Activated B cell treated with CpG ODN at 0.5 μM for 24 hours (primary cell): ENCODE measurements around the gene CISD1. TPM values are rescaled to one million over a fixed set of nuclear protein-coding genes. Genes with fewer than 3 reads are reported as not detected.

ENCODE experiments used
- ATAC-seq: fragments of 200-7000 bp; cut with Tn5 transposase; one replicate; pipeline ENCODE4 v1.10.0; 2021; ENCODE audit warnings: low read depth, mild to moderate bottlenecking, moderate library complexity
- CTCF ChIA-PET: fragments of 350-600 bp; sonication (Branson Sonifier 250); formaldehyde crosslinking; loops from one replicate; lab custom pipeline; 2021; ENCODE audit warnings: antibody characterized with exemption; lab: Charles Lee
- POLR2A ChIA-PET: fragments of 350-600 bp; sonication (Branson Sonifier 250); formaldehyde crosslinking; loops from one replicate; lab custom pipeline; 2021; ENCODE audit warnings: antibody characterized with exemption; lab: Charles Lee
- DNase-seq: peaks from one replicate; pipeline ENCODE4 v3.0.0; 2022
- H3K27ac Mint-ChIP-seq: one replicate; pipeline ENCODE4 v1.8.0; 2020; ENCODE audit warnings: mixed read lengths
- H3K27me3 Mint-ChIP-seq: one replicate; pipeline ENCODE4 v1.8.0; 2021; ENCODE audit warnings: mixed read lengths
- H3K36me3 Mint-ChIP-seq: one replicate; pipeline ENCODE4 v1.8.0; 2021; ENCODE audit warnings: low read depth, mixed read lengths
- H3K4me1 Mint-ChIP-seq: one replicate; pipeline ENCODE4 v1.8.0; 2021; ENCODE audit warnings: mixed read lengths
- H3K4me3 Mint-ChIP-seq: one replicate; pipeline ENCODE4 v1.8.0; 2020; ENCODE audit warnings: mild to moderate bottlenecking, mixed read lengths
- H3K9me3 Mint-ChIP-seq: one replicate; pipeline ENCODE4 v1.8.0; 2020; ENCODE audit warnings: mixed read lengths
- CTCF ChIP-seq: fragments of 200-600 bp; IDR thresholded peaks from one replicate; pipeline ENCODE4 v1.8.0; 2022; ENCODE audit warnings: antibody characterized with exemption, mild to moderate bottlenecking
- intact Hi-C: fragments of 100-400 bp; cut with micrococcal nuclease; formaldehyde crosslinking; loops from one replicate; pipeline ENCODE4 v1.15.1; 2024
- total RNA-seq: library from RNA; stranded (reverse); gene quantifications from 2 replicates; pipeline ENCODE4 v1.2.3, GENCODE V29; 2022

CISD1 gene
- total RNA-seq, 1 donor from 2014 or later: 16.7 TPM

GRCh38 chr10:58320351-58321049 is 51.5 kb downstream of the CISD1 start:
- intact Hi-C loops: no loop called here
- ChIA-PET CTCF (no interaction called here), POLR2A (no interaction called here)
- TF ChIP-seq CTCF: no peak
- Mint-ChIP-seq H3K27me3 (no peaks in the 10 kb centered on the region), H3K4me1 (peaks cover 15% of the 10 kb centered on the region), H3K27ac (no peak overlapping the region), H3K4me3 (no peak overlapping the region), H3K36me3 (no peaks in the 10 kb centered on the region), H3K9me3 (no peaks in the 10 kb centered on the region)
- no peak for ATAC-seq
- DNase-seq: no peak

DNA sequence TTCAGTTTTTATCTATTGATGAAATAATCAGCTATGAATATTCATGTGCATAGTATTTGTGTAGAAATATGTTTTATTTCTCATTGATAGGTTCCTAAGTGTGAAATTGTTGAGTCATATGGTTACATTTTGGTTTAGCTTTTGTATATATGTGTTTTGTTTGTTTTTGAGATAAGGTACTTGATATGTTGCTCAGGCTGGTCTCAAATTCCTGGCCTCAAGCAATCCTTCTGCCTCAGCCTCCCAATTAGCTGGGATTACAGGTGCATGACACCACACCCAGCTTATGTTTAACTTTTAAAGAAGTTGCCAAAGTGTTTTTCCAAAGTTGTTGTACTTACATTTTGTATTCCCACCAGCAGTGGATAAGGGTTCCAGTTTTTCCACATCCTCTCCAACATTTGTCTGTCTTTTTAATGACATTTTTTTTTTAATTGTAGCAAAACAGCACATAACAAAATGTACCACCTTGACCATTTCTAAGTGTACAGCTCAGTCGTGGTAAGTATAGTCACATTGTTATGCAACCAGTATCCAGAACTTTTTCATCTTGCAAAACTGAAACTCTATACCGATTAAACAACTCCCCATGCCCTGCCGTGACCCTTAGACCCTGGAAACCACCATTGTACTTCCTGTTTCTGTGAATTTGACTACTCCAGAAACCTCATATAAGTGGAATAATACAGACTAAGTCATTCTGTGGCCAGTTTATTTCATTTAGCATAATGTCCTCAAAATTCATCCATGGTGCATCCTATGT is 53.3 kb downstream of the CISD1 start:
- intact Hi-C loops: loop anchor here (1.0 kb wide), 2 partner anchors 53 to 63 kb away; partner anchors contain the start of genes CISD1 and TFAM
- Mint-ChIP-seq H3K36me3 (no peaks in the 10 kb centered on the region), H3K27me3 (peaks cover 2% of the 10 kb centered on the region), H3K27ac (peak overlapping the region; percentile 26), H3K9me3 (no peaks in the 10 kb centered on the region), H3K4me3 (peak overlapping the region; percentile 3), H3K4me1 (peaks cover 15% of the 10 kb centered on the region)
- ChIA-PET CTCF (interaction anchor here (0.6 to 2.3 kb wide), 2 partner anchors 22 to 31 kb away, joined by 3 to 8 read pairs; no protein-coding TSS in a partner anchor), POLR2A (interaction anchor here (1.1 to 1.5 kb wide), 3 partner anchors 12 to 62 kb away, joined by 3 to 4 read pairs (median 3); partner anchors contain the start of gene UBE2D1)
- ATAC-seq: peak; percentile 72
- DNase-seq: no peak
- TF ChIP-seq CTCF: no peak

DNA sequence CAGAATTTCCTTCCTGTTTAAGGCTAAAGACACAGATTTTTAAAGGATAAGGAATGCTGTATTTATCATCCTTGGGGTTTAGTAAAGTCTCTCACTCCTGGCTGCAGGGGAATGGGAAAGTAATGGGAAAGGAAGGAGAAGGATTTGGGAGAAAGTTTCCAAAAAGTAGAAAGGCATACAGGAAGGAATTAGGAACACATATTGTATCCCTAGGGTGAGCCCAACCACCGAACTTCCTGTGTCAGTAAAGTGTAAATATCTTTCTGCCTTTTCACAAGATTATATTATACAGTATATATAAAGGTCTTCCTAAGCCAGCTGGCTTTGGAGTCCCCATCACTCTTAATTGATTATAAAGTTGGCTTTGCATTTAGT is 53.9 kb downstream of the CISD1 start:
- POLR2A ChIA-PET: interaction anchor here (1.2 kb wide), 1 partner anchor 12 kb away, joined by 3 read pairs; the partner anchor contains the start of gene UBE2D1
- CTCF ChIA-PET: interaction anchor here (2.3 kb wide), 1 partner anchor 23 kb away, joined by 8 read pairs; no protein-coding TSS in a partner anchor
- no peaks in the 10 kb centered on the region for H3K36me3 Mint-ChIP-seq
- H3K4me1 Mint-ChIP-seq: peaks cover 15% of the 10 kb centered on the region
- peaks cover 2% of the 10 kb centered on the region for H3K27me3 Mint-ChIP-seq
- intact Hi-C loops: loop anchor here (1.0 kb wide), 3 partner anchors 11 to 62 kb away; partner anchors contain the start of genes CISD1 and TFAM
- peak overlapping the region; percentile 3 for H3K4me3 Mint-ChIP-seq
- H3K9me3 Mint-ChIP-seq: no peaks in the 10 kb centered on the region
- DNase-seq: no peak
- no peak for TF ChIP-seq CTCF
- H3K27ac Mint-ChIP-seq: peak overlapping the region; percentile 26
- ATAC-seq: no peak

DNA sequence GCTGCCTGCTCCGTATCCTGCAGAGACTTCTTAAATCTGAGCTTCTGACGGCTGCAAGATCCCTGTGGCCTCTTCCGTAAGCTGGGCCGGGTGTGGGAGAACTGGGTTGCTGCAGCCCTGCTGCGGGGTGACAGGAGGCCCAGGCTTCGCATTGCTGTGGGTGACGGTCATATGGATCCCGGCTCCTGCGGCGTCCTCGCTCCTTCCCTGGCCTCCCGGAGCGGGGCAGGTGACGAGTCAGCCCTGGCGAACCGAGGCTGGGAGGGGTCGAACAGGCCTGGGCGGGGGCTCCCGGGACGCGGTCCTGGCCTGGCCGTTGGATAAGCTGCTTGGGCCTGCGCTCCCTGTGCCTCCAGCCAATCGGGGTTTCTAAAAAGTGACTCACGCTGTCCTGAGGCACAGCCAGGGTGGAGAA is 58.0 kb downstream of the CISD1 start:
- no peaks in the 10 kb centered on the region for H3K9me3 Mint-ChIP-seq
- ChIA-PET CTCF (no interaction called here), POLR2A (no interaction called here)
- DNase-seq: no peak
- ATAC-seq: no peak
- no peak for TF ChIP-seq CTCF
- intact Hi-C loops: no loop called here
- H3K27me3 Mint-ChIP-seq: peaks cover 3% of the 10 kb centered on the region
- H3K27ac Mint-ChIP-seq: no peak overlapping the region
- no peak overlapping the region for H3K4me3 Mint-ChIP-seq
- H3K36me3 Mint-ChIP-seq: no peaks in the 10 kb centered on the region
- peaks cover 14% of the 10 kb centered on the region for H3K4me1 Mint-ChIP-seq

GRCh38 chr10:58328233-58328632 is 59.3 kb downstream of the CISD1 start:
- no peak for ATAC-seq
- no peak for TF ChIP-seq CTCF
- peaks cover 1% of the 10 kb centered on the region for H3K4me1 Mint-ChIP-seq
- CTCF ChIA-PET: no interaction called here
- H3K9me3 Mint-ChIP-seq: no peaks in the 10 kb centered on the region
- intact Hi-C loops: no loop called here
- H3K36me3 Mint-ChIP-seq: no peaks in the 10 kb centered on the region
- POLR2A ChIA-PET: no interaction called here
- no peak overlapping the region for H3K27ac Mint-ChIP-seq
- no peak for DNase-seq
- no peak overlapping the region for H3K4me3 Mint-ChIP-seq
- peaks cover 3% of the 10 kb centered on the region for H3K27me3 Mint-ChIP-seq
